ENCODE data around the gene SMIM21.

SMIM21 gene

DNA sequence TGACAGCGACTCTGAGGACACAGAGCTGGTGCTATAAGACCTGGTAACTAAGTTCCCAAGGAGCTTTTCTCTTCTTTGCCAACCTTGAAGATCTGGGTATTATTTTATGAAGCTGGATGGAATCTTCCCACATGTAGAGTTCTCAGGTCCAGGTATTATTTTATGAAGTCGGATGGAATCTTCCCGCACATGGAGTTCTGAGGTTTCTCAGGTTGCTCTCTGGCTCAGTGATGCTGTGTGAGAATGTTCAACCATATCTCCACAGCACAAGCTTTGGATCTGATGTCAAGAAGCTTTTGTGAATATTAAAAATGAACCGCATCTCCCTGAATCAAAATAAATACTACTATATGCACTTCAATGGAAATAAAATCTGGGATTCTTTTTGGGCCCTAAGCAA is at the start of gene SMIM21:
Gene SMIM21, minus strand, starts transcription at position 101 of the 400 bp plus-strand sequence. CDS start 140 bp downstream, outside the sequence.
- no peak for DNase-seq

DNA sequence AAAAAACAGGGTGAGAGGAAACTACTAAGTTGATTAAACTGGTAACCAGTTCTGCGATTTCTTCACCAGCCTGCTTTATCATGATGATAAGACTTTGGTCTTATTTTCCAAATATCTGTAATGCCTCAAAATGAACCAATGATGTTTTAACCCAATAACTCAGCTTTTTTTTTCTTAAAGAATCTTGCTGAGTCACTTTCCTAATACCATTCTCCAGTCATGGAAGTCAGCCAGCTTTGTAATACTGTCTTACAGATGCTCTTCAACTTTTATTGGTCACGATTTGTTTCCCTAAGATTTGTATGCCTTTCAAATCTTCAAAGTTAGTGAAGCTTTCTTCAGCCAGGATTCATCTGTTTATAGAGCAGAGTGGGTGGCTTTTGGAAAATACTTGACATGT is 47.7 kb upstream of the SMIM21 start:
- no peak for DNase-seq

DNA sequence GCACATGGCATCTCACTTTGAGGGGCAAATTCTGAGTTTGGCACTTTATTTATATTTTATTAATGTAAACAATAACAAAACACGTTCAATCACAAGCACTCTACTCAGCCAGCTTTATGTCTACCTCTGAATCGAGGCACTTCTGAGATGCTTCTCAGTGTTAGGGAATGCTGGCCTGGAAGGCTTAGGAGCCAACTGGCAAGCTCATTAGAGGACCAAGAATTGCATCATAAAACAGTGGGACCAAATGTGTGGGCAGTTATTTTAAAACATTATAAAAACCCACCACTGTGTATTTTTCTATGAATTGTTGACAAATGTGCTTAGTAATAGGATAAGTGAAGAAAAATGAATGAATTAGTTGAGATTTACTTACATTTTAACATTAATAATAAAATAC is 46.8 kb upstream of the SMIM21 start:
- no peak for DNase-seq

DNA sequence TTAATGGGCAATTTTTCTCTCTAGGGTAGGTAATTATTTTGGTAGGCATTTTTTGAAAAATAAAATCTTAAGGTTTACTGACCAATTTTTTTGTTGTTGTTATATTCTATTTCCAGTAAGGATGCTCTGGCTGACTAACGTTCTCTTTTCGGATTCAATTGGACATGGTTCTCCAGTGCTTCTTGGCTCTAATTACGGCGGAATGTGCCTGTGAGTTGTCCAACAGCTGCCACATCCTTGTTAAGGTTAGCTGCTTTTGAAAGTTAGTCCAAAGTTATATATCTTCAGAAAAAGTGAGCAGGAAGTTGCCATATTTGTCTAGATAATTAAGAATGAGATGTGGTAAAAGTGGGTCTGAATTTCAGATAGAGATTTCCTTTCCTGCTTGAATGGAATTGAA is 45.8 kb upstream of the SMIM21 start:
- DNase-seq = no peak

DNA sequence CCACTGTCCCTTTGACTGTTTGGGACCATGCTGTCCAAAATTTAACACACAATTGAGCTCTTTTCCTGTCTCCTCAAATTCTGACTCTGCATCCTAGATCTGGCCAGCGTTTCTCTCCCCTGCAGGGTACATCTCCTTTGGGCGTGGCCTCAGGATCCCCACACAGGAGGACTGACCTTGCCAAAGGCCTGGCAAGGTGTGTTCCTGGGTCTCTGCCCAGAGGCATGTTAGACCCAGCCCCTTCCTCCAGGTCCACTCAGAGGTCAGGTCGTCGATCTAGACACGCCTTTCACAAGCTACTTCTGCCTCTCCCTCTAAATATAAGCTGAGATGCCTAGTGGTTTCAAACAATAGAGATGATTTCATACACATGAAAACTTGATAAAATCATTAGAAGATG is 45.4 kb upstream of the SMIM21 start:
- no peak for DNase-seq

DNA sequence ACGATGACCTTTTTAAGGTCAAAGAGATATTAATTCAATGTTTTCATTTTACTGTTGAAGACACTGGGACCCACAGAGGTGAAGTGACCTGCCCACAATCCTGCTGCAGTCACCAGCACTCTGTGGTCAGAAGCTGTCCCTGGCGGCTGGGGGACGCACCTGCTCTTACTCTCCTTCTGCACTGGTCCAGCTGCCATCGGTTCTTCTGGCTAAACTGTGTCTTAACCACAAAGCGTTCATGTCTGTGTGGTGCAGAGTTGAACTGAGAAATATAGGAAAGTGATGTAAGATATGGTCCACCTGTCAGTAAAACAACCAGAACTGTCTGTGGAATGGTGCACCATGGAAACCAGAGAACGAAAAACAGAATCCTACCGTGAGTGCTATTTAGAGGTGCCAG is 44.9 kb upstream of the SMIM21 start:
- peak in 1 of 2 experiments; percentile 25 for DNase-seq

DNA sequence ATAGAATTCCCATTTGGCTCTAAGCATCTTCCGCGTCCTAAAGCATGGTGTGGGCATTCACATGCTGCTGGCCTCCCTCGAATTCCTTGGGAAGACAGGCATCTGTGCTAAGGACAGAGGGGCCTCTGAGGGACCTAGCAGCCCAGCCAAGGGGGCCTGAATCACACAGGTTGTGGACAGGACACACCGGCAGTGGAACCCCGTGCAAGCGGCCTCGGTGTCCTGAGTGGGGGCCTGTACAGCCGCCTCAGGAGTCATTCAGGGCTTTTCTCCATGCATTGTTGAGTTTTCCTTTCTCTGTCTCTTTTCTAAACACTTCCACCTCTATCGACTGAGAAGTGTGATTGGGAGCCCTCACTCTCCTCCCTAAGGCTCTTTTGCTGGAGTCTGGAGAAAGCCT is 44.3 kb upstream of the SMIM21 start:
- DNase-seq = no peak

DNA sequence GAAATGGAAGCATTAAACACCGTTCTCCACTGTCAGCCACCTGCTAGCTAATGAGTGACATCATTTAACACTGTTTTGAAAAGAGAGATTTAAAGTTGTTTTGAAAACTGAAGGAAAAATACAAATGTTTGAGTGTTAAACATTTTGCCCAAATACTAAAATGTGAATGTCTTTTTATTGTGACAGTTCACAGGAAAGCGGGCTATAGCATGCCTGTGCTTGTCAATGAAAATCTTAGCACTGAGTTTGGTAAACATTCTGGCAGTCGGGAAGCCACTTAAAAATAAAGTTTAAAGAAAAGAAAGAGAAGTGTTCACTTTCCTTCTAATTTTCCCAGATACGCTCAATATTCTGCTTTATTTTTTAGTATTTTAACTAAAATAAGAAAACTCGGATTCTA is 40.3 kb upstream of the SMIM21 start:
- DNase-seq = no peak

DNA sequence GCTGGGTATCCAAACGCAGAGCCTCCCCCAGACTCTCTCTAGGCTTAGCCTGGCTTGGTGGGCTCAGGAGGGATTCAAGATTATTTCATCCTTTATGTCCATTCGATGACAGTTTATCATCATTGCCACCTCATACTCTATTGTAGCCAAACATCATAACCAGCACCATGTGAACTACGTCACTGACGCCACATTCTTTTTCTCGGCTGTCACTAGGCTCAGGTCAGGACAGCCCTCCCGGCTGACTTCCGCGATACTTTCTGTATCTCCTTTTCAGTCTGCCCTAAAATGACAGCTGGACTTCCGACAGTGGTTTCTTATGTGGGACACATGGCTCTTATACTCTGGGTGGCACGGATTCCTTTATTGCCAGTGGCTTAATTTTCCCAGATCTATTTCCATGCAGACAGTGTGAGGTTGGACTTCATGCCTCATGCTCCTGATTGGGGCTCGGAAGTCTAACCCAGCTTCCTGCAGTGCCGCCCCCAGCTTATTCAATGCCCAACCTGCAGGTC is 39.8 kb upstream of the SMIM21 start:
- DNase-seq = no peak

DNA sequence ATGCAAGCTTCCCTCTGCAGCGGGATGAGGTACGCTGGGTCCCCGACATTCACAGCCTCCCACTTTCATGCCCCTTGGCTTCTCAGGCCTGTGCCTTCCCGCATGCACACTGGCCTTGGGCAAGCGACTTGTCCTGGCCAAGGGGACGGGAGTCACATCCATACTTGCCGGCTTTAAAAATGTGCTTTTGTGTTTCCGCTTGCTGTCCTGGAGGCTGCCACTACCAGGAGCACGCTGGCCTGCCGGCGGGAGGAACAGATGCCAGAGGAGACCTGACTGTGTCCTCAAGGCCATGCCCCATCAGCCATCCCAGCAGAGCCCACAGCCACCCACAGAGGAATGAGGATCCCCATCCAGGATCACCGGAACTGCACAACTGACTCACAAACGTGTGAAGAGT is 36.9 kb upstream of the SMIM21 start:
- DNase-seq = no peak

DNA sequence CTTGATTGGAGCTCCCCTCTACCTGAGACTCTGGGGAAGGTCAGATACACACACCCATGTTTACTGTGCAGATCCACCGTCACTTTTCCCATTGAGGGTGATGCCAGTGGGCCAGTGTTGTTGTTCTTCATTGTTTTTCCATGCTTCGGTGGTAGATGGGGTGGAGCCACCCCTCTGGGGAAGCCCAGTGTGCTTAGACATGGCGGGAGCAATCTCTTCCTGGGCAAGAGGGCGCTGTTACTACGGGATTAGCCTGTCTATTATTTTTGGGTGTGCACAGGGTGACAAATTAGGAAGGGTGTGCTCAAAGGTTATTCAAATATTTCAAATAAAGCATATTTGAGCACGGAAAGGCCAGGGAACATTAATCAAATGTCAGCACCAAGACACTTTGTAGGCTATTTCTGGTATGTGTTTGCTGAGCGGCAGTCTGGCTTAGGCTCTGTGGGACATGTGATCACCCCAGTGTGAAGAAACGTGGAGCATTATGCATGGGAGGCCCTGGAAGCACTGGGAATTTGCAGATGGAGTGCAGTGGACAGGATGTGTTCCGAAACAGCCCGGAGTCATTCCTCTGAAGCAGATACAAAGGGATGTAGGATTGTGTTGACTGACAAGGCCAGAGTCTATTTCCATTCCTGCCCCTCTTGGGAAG is 34.8 kb upstream of the SMIM21 start:
- DNase-seq = no peak

DNA sequence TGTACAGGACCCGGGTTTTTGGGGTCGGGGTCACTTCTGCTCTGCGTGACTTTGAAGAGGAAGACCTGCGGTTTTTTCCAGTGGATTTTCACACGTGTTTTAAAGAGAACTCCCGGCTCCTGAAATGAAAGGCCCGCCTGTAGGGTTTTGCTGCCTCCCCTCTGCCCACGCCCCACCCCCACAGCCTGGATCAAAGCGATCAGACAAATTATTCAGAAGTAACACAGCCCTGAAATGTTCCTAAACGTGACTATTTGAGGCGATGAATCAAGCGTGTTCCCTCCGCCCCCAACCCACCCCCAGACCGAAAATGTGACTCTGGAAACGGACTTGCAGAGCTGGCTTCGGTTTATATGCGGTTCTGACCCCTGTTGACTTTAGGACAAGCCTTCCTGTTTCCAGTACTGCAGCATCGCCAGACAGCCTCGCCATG is 28.7 kb upstream of the SMIM21 start:
- DNase-seq = no peak

DNA sequence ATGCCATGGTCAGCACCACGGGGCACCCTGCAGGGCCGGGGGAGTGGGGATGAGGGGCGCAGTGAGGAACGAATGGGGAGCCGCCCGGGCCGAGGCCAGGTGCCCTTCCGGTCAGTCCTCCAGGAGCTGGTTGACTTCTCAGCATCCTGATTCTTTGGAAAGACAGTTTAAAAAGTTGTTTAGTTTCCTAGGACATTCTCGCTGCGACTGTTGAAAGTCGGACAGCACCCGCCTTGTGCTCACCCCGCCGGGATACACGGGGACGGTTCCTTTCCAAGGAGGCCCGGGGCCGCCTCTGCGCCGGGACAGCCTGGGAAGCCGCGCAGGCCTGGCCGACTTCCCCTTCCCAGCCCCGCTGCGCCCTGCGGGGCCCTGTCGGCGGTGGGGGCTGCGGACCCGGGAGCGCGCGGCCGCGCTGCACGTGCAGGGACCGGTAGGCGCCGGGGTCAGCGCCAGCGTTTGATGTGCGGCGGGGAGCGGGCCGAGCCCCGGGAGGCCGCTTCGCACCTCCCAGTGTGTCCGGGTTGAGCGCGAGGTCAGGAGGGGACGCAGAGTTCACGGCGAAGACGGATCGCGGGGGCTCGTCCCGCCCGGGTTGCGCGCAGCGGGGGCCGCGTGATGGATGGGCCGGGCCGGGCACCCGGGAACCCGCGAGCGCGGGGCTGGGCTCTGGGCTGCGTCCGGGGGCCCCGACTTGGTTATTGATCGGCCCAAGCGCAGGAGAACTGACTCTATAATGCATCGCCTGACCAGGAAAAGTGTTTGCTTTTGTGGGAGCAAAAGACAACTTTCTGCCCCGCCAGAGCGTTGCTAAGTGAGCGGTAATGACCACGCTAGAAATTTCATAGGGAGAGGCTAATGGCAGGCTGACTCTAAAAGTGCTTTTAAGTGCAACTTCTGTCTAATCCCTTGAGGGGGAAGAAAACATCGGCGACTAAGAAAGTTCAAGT is 28.0 kb upstream of the SMIM21 start:
- no peak for DNase-seq

DNA sequence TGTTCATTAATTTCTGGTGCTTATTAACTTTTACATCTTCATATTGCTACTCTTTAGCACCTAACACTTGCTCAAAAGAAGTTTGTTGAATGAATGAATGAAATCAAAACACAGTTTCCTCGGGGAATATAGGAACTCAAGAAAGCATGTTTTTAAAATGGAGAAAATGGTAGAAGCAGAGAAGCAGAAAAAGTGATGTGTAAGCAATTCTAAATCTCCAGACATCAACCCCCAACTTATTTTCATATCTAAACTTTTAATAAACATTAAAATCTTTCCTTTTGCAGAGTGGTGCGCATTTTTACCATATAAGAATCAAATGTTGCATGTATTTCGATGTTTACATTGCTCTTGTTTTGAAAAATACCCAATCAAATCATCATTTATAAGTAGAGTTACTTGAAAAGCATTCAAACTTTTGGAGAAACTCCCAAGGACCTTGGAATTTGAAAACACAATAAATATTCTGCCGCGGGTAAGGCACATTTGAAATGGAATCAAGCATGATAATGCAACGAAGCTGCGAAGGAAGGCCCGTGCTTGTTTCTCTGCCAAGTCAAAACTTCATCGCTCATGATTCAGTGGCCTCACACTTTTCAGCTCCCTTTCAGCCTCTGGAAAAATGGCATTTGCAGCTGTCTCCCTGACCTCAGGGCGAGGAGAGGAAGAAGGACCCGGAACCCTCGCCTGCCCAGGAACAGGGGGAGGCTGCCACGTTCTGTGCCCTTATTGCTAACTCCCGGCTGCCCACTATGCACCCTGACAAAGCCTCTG is 26.7 kb upstream of the SMIM21 start:
- DNase-seq = no peak

DNA sequence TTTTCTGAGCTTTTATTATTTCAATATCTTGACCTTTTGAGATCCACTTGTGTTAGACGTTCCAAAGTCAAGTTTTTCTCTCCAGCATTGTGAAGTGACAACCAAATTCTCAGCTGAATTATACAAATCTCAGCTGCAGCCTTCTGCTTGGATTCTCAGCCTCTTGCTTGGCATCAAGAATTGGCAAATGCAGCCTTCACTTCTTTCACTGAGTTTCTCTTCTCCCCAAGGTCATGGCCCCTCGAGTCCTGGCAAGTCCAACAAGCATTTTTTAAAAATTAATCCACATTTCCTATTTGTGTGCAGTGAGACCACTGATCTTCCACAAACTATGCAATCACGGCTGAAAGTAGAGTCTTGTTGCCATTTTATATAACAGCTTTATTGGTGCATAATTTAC is 23.4 kb upstream of the SMIM21 start:
- DNase-seq = no peak

DNA sequence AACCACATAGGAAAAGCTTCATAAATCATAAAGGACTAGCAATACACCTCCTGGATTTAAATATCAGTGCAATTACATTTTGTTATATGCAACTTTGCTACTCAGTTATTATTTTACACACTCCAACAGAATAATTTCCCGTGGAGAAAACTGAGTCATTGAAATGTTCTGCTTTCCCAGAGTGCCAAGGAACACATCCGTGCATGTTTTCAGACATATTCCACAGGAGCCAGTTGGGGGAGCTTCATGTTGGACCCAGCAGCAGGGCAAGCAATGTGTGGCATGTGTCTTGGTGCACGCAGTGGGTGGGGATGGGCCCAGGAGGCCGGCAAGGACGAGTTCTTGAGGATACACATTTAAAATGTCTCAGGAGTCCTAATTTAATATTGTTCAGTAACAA is 14.4 kb upstream of the SMIM21 start:
- DNase-seq = no peak

DNA sequence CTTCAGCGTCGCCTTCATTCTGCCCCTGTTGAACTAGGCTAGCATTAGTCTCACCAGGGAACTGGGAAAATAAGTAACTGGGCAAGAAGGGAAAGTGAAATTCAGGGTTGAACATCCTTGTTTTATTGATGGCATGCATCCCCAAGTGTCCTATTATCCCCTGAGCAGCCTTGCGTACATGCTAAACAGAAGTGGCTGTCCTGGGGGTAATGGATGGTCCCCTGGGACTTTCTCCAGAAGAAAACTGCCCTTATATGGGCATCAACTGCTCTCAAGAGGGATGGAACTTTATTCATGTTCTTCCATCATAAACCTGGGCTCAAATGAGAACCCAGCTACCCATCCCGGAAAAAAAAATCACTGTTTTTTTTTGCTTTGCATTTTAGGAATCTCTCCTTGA is 11.8 kb upstream of the SMIM21 start:
- no peak for DNase-seq

DNA sequence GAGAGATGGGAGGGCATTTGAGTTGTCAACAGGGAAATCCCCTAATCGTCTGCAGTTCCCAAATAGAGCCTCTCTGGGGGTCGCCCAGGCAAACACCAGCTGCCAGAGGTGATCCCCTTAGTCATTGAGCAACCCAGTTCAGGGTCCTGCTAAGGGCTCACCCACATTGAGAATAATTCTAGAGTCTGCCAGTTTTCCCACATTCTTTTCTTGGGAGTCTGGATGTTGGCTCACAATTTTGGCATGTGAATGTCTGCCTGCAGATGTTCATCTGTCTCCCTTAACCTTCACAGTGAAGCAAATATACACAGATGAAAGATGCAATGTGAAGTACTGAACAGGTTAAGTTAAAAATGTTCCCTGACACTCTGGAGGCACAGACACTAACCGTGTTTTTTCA is 11.4 kb upstream of the SMIM21 start:
- no peak for DNase-seq

DNA sequence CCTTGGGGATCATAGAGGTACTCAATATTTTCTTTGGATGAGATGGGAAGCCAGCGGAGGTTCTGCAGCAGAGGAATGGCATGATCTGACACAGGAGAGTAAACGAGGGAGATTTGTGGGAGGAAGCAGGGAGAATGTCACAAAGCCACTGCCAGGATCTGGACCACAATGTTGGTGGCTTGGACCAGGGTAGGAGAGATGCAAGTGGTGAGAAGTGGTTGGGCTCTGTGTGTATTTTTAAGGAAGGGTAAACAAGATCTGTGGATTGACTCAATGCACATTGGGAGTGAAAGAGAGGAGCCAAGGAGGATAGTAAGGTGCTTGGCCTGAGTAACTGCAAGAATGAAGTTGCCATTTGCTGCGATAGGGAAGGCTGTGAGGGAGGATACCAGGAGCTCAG is 10.5 kb upstream of the SMIM21 start:
- DNase-seq = no peak

DNA sequence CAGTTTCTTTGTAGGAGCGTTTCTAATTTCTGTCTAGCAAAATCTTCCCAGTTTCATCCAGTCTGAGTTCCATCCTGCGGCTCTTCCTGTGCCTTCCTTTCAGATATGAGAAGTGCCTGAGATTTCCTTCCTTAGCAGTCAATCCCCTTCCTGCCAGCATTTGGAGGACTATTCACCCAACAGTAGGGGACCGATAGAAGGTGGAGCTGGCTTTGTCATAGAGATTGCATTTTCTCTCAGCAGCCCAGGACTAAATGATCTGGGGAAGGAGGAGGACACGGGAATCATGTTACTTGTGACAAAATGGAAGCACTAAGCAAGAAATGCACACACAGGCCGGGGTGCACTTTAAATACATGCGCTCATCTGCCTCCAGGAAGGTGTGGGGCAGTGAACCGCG is 5.6 kb upstream of the SMIM21 start:
- no peak for DNase-seq

DNA sequence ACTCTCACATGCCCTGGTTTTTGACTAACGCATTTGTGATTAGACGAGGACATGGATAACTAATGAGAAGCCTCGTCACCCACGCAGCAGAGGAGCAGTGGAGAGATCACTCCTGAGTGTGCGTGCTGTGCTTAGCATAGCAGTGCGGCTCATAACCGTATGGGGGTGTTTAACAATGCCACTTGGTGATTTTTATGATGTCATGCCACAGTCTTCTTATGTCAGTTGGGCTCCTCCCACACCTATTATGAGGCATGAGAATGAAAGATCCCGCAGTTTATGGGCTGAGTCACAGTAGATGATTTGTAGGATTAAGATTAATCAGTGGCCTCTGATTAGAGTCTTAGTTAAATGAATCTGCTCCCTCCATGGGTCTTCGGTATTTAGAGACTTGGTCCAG is 2.5 kb upstream of the SMIM21 start:
- DNase-seq = no peak

DNA sequence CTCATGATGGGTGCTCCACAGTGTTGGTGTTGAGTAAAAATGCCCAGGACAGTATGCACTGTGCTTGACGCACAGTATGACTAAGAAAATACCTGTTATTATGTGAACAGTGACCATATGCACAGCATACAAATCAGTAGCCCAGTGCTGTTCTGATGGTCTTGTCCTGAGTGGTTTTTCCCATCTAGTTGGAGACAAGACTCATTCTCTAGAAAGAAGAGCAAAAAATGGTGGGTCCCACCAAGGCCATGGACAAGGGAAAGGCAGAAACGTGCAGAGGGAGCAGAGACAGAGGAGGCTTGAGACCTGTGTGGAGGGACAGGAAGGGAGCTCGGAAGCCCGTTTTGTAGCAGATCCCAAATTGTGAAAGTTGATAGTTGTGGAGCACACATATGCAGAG is 987 bp upstream of the SMIM21 start:
- DNase-seq = no peak

DNA sequence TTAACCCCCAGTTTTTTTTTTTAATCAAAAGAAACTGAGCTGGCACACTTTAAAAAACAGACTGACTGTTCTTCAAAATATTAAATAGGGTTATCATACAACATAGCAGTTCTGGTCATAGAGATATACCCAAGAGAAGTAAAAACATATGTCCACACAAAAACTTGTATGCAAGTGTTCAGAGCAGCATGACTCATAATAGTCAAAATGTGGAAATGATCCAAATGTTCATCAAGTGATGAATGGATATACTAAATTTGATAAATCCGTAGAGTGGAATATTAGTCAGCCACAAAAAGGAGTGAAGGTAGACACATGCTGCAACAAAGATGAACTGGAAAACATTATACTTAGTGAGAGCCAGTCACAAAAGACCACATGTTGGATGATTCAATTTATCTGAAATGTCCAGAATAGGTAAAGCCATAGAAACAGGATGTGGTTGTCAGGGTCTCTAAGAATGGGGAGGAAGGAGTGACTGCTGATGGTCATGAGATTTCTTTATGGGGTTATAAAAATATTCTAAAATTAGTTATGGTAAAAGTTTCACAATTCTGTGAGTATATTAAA is 5.1 kb downstream of the SMIM21 start:
- DNase-seq = no peak

Measured in SHP77 (cell line).